ENCODE data around the gene YPEL1.
A peak's percentile ranks its signal among the peaks of the same experiment; 100 is the strongest.
"Not testable (repeated sequence)": the region's sequence is repeated elsewhere in the genome, so short reads cannot be mapped to it uniquely, and the experiment has no call there.

The YPEL1 gene

DNA sequence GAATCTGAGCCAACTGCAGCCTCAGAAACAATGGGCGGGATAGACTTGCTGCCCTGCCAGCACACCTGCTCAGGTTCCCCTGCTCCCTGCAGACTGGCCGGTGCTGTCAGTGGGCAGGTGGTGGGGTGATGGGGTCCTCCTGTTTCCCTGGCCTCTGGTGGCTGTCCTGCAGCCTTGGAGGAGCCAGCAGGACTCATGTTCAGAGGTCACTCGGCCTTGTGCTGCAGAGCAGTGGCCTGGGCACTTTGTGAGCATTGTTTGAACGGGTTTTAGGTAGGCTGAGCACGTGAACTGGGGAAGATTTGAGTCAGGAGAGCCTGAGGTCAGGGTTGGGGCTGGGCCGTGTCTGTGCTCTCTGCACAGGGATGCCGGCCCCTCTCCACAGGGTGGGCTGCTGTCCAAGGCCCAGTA, 52.2 kb downstream of the YPEL1 start:
- no peak for DNase-seq (ENCODE audit: low read depth in 2 of 2)

DNA sequence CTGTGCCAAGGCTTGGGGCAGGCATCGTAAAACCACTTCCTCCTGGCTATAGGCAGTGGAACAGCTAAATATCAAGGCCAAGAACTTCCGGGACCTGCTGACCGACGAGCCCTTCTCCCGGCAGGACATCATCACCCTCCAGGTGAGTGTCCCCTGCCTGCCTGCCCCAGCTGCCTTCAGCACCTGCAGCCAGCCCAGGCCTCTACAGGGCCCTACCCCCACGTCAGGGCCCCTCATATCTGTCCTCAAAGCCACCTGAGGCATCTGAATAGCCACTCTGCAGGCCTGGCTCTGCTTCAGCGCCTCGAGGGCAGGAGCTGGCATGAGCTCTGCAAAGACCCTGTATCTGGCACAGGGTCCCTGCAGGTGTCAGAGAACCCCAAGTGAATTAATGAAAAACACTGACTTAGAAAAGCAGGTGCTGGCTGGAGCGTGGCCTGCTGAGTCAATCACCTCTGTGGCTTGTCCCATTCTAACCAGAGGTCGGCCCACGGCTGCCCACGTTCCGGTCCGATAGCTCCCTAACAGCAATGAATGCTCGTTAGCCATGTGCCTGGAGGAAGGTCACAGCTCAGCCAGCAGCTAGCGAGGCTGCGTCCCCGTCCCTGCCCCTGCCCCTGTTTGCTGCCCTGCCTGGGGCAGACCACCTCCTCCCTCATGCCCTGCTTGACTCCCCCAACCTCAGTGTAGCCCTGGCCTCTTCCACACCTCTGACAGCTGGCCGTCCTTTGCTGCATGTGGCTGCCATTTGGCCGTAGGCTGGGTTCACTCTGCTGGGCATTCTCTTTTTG, 53.0 kb downstream of the YPEL1 start:
- DNase-seq (ENCODE audit: low read depth in 2 of 2): no peak

- no peak for DNase-seq (ENCODE audit: low read depth in 2 of 2)
Measured at GRCh38 chr22:21681566-21682370, 53.8 kb downstream of the YPEL1 start.

DNA sequence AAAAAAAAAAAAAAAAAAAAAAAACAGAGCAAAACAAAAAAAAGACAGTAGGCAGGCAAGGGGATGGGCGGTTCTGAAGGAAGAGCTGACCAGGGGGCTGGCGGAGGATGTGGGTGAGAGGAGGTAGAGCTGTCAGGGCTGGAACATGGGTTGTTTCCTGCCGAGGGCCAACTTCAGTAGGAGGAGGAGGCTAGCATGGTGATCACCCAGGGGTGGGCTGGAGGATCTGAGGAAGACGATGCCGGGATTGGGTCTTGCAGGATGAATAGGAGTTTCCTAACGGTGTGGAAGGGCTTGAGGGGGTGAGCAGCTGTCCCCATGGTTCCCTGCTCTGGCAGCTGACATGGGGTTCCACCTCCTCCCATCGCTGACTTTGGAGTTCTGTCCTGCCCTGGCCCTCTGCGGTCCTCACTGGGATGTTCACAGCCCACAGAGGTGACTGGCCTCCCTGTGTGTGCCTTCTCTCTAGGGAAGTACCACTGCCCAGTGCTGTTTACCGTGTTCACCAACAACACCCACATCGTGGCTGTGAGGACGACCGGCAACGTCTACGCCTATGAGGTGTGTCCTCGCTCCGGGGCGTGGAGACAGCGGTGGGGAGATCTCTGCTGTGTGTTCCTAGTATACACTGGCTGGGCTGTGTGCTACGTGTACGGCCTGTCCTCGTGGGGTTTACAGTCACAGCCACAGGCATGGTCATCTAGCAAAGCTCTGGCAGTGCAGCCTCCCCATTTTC, 54.6 kb downstream of the YPEL1 start:
- DNase-seq (ENCODE audit: low read depth in 2 of 2): no peak

- no peak for DNase-seq (ENCODE audit: low read depth in 2 of 2)
Measured at GRCh38 chr22:21679383-21679782, 56.2 kb downstream of the YPEL1 start.

- DNase-seq (ENCODE audit: low read depth in 2 of 2): not testable (repeated sequence)
Measured at GRCh38 chr22:21678842-21679241, 56.8 kb downstream of the YPEL1 start.

- no peak for DNase-seq (ENCODE audit: low read depth in 2 of 2)
Measured at GRCh38 chr22:21677606-21678443, 57.8 kb downstream of the YPEL1 start.

GRCh38 chr22:21674638-21675245, 60.9 kb downstream of the YPEL1 start:
- no peak for DNase-seq (ENCODE audit: low read depth in 2 of 2)

GRCh38 chr22:21673534-21674321, 61.9 kb downstream of the YPEL1 start:
- DNase-seq (ENCODE audit: low read depth in 2 of 2): no peak

DNA sequence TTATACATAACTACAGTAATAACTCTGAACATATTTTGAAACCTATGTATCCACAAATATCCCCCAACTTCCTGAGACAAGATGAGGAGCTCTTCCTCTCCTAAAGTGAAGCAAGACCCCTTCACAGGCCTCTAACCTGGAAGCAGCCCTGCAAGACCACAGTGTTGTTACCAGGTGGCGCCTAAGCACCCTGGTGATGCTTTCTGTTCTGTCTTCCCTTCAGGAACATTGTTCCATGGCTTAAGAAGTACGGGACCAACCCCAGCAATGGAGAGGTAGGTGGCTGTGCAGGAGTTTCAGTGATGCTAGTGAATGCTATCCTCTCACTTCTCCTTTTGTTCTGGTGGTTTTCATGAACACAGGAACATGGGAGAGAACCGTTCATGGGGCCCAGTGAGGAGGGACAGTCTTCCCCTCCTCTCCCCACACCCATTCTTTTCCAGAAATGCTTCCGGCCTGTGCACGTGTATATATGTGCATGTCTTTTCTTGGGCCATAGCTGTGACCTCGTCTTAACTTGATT, 63.4 kb downstream of the YPEL1 start:
- DNase-seq (ENCODE audit: low read depth in 2 of 2): no peak

- DNase-seq (ENCODE audit: low read depth in 2 of 2): no peak
Measured at GRCh38 chr22:21669026-21669425, 66.6 kb downstream of the YPEL1 start.

GRCh38 chr22:21666786-21667185, 68.8 kb downstream of the YPEL1 start:
- DNase-seq (ENCODE audit: low read depth in 2 of 2): no peak

GRCh38 chr22:21665047-21665851, 70.3 kb downstream of the YPEL1 start:
- no peak for DNase-seq (ENCODE audit: low read depth in 2 of 2)

DNA sequence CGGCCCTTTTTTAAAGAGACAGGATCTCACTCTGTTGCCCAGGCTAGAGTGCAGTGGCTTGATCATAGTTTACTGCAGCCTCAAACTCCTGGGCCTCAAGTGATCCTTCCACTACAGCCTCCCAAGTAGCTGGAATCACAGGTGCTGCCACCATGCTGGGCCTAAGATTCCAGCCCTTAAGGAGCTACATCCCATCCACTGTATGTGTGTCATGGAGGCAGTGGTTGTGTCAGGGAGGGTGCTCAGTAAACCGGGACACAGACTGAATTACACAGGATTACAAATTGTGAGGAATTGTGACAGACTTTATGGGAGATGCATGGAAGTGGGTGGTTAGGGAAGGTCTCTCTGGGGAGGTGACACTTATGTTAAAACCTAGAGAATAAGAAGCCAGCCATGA, 71.9 kb downstream of the YPEL1 start:
- DNase-seq (ENCODE audit: low read depth in 2 of 2): no peak

GRCh38 chr22:21661991-21662390, 73.6 kb downstream of the YPEL1 start:
- no peak for DNase-seq (ENCODE audit: low read depth in 2 of 2)

- DNase-seq (ENCODE audit: low read depth in 2 of 2): no peak
Measured at GRCh38 chr22:21660904-21661303, 74.7 kb downstream of the YPEL1 start.

DNA sequence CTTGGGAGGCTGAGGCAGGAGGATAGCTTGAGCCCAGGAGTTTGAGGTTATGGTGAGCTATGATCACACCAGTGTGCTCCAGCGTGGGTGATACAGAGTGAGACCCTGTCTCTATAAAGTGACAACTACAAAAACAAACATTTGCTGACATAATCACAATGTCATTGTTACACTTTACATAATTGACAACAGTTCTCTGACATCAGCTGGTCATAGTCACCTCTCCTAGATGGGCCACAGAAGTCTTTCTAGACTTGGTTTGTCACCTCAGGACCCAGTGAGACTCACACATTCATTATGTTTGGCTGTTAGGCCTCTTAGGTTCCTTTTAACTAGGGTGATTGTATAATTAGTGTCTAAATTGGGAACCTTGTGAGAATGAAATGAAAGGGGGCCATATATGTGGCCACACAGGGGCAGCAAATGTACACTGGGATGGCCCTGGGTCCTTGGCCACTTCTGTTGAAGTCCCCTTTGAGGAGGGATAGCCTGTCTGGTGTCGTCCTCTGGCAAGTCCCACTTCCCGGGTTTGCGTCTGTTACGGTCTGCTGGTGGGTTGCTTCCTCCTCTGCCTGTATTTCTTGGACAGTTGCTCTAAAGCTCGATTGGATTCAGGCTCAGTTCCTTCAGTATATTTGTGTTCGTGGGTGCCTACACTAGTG, 75.6 kb downstream of the YPEL1 start:
- DNase-seq (ENCODE audit: low read depth in 2 of 2): no peak

DNA sequence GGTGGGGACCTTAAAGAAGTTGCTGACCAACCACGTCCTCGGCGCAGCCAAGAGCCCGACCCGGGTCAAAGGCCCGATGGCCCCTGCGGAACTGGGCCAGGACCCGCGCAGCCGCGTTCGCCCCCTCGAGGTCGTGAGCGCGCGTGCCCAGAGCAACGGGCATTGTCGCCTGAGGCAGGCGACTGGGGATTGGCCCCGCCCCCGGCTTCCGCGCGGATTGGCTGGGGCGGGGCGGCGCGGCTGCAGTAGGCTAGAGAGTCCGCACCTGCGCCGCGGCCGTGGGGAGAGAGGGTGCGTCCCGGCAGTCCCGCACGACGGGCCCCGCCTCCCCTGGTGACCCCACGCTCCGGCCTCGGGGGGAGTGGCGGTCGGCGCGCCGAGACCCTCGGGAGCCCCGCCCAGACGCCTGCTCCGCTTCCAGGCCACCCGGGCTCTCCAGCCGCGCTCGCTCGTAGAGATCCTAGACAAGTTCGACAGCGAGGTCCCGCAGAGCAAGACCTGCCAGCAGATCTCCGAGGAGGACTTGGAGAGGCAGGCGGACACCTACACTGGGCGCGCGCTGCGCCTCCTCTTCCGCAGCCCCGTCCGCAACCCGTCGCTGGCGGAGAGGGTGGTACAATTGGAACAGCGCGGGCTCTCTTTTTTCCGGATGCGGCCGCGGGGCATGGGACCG, 78.1 kb downstream of the YPEL1 start:
- peak; percentile 45 to 64 for DNase-seq (ENCODE audit: low read depth in 2 of 2)
